Right lung (tissue), 5 donors: ENCODE data around the gene MAEA. TPM values are rescaled to one million over a fixed set of nuclear protein-coding genes. Genes with fewer than 3 reads are reported as not detected.
"Not testable (repeated sequence)": the region's sequence is repeated elsewhere in the genome, so short reads cannot be mapped to it uniquely, and the experiment has no call there.

Experiments used
- DNase-seq, 2 donors: peaks; one replicate each; pipeline ENCODE4 v3.0.0-alpha.2; 2013
- polyA plus RNA-seq, 5 donors: library from polyadenylated mRNA; unstranded; fragments of 120-200 nt; gene quantifications; one replicate each; pipeline versions ENCODE4 v1.2.1 to v1.2.3, GENCODE V29; 2013; ENCODE audit warnings: inconsistent platforms in 1 of 5, low replicate concordance in 1 of 5; ENCODE audit not compliant: insufficient read length in 5 of 5, insufficient read depth in 1 of 5

Gene MAEA
- polyA plus RNA-seq, 5 donors = 44.4 to 69.1 (median 58.5) TPM

DNA sequence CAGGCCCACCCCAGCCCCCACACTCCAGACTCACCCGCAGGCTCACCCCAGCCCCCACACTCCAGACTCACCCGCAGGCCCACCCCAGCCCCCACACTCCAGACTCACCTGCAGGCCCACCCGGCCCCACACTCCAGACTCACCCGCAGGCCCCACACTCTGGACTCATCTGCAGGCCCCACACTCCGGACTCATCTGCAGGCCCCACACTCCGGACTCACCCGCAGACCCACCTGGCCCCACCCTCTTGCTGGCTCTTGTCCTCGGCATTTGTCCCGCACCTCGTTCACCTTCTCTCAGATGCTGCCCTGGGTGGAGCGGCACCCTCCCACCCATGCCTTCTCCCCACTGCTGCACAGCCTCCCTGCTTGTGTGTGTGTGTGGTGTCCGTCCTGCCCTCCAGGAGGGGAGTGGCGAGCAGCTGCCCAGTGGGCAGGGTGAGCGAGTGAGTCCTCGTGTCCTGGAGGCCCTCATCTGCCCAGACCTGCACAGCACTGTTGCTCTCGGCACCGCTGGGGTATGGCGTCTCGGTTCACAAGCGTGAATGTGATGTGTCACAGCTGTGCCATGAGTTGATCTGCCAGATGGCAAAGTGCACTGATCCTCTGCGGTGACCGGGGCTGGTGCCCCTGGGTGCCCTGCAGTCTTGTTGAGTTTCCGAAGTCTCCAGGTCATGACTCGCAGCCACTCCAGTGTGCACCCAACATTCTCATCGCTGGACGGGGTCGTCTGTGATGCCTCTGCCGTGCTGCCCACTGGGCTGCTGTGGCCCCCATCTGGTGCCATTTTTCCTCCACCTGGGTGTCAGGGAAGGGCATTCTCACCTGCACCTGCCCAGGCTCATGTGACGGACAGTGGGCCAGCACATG is 27.7 kb downstream of the MAEA start:
- no peak for DNase-seq

DNA sequence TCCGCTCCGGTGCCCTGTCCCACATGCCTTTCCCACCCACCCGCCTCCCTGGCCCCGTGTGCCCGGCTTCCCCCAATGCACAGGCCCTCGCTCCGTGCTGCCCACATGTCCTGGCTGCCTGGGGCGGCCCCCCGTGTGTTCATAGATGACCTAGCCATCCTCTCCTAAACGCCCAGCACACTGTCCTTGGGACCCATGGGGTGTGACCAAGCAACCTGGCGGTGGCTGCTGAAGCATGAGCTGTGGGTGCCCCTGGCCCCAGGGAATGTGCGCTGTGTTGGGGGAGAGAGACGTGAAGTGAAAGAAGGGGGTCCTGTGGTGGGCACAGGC is 28.3 kb downstream of the MAEA start:
- no peak for DNase-seq

GRCh38 chr4:1318488-1319213 is 29.0 kb downstream of the MAEA start:
- DNase-seq = no peak

GRCh38 chr4:1321486-1321885 is 31.8 kb downstream of the MAEA start:
- no peak for DNase-seq

DNA sequence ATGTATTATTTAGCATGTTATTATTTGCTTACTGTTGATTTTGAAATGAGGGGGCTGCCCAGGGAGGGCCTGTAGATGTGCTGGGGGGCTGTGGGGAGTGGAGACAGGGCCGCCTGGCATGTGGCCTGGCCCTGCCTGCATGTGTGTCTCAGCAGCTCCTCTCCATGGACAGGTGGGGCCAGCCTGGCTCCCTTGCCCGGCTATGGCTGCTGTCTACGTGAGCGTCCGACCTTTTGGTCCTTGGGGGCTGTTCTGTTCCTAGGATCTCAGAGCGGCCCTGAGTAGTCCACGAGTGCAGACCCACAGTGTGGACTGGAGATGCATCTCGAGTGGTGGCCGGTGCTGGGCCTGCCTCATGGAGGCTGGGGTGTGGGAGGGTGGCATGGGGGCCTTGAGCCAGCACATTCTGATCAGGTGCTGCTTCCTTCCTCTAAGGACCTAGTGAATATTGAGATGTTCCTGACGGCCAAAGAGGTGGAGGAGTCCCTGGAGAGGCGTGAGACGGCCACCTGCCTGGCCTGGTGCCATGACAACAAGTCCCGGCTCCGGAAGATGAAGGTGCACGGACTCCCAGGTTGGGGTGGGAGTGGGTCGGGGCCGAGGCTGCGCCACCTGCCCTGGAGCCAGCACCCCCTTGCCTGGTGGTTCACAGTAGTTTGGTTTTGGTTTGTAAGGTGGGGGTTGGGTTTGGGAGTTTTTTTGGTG is 32.4 kb downstream of the MAEA start:
- no peak for DNase-seq

DNA sequence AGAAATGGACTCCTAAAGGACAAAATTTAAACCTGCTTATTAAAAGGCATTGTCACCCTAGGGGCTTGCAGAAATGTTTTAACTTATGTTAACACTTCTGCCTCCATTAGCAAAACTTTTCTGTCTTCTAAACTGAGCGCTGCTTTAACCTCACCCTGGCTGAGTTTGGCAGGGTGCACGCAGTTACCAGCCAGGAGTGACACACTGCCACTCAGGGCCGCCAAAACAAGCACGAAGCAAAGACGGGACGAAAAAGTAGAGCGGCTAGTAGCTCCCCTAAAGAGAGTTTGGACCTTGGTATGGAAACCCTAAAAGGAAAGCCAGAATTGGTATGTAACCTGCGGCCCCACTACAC is 33.6 kb downstream of the MAEA start:
- no peak for DNase-seq

DNA sequence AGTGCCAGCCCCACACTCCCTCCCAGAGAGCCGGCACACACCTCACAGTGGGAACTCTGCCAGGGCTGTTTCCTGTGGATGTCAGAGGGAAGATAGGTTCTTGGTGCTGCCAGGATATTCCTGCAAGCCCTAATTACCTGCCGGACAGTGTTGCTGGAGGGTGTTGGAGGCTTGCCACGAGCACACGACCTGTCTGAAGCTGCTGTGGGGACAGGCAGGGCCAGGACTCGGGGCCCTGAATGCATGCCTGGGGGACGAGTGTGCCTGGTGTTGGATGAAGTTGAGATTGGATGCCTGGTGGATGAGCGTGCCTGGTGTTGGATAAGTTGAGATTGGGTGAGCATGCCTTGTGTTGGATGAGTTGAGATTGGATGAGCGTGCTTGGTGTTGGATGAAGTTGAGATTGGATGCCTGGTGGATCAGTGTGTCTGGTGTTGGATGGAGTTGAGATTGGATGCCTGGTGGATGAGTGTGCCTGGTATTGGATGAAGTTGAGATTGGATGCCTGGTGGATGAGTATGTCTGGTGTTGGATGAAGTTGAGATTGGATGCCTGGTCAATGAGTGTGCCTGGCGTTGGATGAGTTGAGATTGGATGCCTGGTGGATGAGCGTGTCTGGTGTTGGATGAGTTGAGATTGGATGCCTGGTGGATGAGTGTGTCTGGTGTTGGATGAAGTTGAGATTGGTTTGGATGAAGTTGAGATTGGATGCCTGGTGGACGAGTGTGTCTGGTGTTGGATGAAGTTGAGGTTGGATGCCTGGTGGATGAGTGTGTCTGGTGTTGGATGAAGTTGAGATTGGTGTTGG is 34.1 kb downstream of the MAEA start:
- no peak for DNase-seq

DNA sequence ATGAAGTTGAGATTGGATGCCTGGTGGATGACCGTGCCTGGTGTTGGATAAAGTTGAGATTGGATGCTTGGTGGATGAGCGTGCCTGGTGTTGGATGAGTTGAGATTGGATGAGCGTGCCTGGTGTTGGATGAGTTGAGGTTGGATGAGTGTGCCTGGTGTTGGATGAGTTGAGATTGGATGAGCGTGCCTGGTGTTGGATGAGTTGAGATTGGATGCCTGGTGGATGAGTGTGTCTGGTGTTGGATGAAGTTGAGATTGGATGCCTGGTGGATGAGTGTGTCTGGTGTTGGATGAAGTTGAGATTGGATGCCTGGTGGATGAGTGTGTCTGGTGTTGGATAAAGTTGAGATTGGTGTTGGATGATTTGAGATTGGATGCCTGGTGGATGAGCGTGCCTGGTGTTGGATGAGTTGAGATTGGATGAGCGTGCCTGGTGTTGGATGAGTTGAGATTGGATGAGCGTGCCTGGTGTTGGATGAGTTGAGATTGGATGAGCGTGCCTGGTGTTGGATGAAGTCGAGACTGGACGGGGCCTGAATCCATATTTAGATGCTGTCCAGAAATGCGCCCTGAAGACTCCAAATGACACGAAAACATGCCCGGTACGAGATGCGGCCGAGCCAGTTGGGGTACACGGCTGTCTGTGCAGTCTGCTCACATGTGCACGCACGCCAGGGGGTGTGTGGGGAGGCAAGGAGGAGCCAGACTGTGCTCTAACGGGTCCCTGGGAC is 34.9 kb downstream of the MAEA start:
- DNase-seq = not testable (repeated sequence)

DNA sequence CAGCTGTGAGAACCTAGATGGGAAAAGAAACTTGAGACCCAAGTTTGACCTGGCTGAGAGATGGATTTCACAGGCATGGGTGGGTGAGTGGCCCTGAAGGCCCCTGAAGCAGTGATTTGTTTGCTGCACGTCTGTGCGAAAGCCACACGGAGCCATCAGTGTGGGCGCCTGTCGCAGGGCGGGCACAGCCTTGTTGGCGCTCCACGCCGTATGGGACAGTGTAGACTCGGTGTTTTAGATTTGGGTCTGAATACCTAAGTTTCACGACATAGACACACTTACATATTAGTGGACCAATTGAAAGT is 35.4 kb downstream of the MAEA start:
- no peak for DNase-seq

DNA sequence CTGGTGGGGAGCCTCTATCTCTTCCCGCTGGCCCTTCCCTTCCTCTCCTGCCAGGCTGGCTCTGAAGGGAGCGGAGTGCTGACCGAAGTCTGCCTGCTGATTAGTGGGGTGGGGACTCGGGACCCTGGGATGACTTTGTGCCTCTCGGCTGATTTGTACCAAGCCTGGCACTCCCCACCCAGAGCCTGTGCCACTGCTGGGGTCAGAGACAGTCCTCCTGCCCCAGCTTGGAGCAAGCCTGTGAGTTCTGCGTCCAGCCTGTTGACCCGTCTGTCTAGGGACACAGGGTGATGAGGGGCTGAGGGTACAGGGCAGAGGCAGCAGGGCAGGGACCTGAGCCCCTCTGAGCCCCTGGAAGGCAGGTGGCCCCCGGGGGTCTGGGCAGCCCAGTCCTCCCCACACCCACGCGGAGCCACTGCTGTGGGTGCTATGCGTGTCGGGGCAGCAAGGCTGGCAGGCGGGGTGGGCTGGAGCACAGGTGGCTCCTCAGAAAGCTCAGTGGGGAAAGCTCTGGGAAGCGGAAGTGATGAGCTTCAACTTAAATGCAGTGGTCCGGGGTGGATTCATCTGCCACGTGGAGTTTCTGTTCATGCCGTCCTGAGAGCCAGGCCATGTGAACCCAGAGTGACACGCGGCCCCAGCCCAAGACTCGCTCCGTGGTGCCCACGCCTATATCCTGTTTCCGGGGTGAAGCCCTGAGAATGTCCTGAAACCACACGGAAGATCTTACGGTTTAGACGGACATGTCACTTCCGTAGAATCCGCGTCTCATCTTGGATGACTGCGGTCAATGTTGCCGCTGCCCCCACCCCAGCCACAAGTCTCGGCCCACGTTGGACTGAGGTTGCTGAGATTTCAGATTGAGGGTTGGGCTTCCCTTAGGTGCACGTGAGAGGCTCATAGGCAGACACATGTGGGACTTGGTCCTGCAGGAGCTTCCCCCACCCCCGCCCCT is 36.3 kb downstream of the MAEA start:
- DNase-seq = no peak

- DNase-seq = no peak
These were observed 37.2 kb downstream of the MAEA start for GRCh38 chr4:1326751-1327525.

DNA sequence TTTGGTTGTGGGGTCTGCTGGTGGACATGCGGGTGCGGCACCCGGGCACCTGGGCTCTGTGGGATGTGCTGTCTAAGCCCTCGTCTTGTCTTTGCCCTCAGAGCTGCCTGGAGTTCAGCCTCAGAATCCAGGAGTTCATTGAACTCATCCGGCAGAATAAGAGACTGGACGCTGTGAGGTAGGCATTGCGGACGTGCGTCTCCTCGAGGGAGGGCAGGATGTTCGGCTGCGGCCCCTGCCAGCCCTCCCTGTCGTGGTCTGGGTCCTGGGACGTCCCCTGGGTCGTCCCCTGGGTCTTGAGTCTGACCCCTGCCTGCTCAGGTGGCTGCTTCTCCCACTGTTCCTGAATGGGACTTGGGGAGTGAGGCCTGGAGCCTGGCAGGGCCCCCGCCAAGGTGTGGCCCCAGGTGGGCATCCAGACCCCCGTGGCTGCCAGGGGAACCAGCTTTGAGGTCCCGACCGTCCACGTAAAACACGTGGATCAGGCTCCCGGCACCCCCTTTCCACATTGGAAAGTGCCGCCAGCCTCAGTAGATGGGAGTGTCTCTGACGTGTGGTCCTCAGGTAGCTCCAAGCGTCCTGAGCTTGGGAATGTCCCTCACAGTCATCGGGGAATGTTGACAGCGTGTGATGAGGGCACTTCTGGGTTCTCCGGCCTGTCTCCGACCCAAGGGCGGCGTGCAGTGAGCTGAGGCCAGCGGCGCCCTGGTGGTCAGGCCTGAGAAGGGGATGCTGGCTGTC is 38.0 kb downstream of the MAEA start:
- DNase-seq = no peak

DNA sequence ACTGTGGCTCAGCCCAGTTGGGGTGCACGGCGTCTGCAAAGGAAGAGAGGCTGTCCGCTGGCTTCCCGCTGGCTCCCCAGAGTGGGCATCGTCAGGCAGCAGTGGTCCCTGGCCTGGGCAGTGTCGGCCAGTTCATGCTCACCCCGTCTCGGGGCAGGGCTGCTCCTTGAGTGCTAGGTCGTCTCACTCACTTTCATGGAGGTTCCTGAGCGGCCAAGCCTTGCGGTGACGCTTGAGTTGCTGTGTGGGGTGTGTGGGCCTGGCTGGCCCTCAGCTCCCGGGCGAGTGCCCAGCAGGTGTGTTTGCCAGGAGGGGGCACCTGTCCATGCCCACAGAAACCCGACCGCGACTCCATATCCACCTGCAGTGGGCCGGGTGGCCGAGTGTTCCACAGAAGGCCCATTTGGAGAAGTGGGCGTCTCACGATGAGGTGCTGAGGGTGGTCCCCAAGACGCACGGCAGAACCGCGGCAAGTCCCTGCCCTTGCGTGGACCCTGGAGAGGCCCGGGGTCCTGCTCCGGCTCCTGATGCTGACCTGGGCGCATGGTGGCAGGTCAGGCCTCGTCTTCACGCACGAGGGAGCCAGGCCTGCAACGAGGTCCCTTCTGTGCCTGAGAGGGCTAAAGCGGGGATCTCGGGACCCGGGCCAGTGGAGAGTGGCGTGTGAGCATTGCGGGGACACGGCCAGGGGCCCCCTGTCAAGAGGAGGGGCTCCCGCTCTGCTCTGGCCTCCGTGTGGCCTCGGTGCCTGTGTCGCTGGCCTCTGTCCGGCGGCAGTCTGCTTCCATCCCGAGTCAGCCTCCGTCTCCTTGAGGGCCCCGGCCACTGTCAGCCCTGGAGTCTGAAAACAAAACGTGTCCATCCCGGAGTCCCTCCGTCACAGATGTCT is 38.8 kb downstream of the MAEA start:
- no peak for DNase-seq

- no peak for DNase-seq
These were observed 40.0 kb downstream of the MAEA start for GRCh38 chr4:1329408-1330371.

GRCh38 chr4:1330761-1331590 is 41.3 kb downstream of the MAEA start:
- no peak for DNase-seq
